ENCODE data around the gene FTO. TPM values are rescaled to one million over a fixed set of nuclear protein-coding genes. Genes with fewer than 3 reads are reported as not detected.

The FTO gene
- total and polyA plus RNA-seq, 2 of the 13 experiments (the other 11 are each of a cell fraction or from before 2014, with no cell fraction given), result 41.6 to 55.8 TPM

- TF ChIP-seq HMGXB3 (CRISPR knock-in tag; IDR thresholded peaks at IDR 0.05; ENCODE audit: borderline replicate concordance) (0 out of 2 replicates have a peak, but pooled peaks have one; percentile 3), ZBTB4 (CRISPR knock-in tag; IDR thresholded peaks at IDR 0.05; ENCODE audit: borderline replicate concordance) (no peak; the same call in 1 of the 2 replicates), ZBTB40 (IDR thresholded peaks at IDR 0.05) (no peak), ZBTB40 (CRISPR knock-in tag; IDR thresholded peaks at IDR 0.05) (no peak), MTF1 (CRISPR knock-in tag; IDR thresholded peaks at IDR 0.05) (no peak), MBNL3 (CRISPR knock-in tag; conservative IDR thresholded peaks at IDR 0.05) (no peak), XBP1 (CRISPR knock-in tag; IDR thresholded peaks at IDR 0.05) (no peak), CCDC6 (CRISPR knock-in tag; IDR thresholded peaks at IDR 0.05) (no peak), ZSCAN25 (CRISPR knock-in tag; IDR thresholded peaks at IDR 0.05) (0 out of 2 replicates have a peak, but pooled peaks have one; percentile 4), ZNF749 (CRISPR knock-in tag; IDR thresholded peaks at IDR 0.05; ENCODE audit: borderline replicate concordance) (0 out of 2 replicates have a peak, but pooled peaks have one; percentile 27), JUND (CRISPR knock-in tag; IDR thresholded peaks at IDR 0.05) (no peak), IRF1 (CRISPR knock-in tag; IDR thresholded peaks at IDR 0.05; ENCODE audit: low read depth) (no peak)
Measured at GRCh38 chr16:54174750-54175149, 470.8 kb downstream of the FTO start (continued).
